GM12864 (cell line): ENCODE results near the gene SYCE3.
"Not testable (repeated sequence)": the region's sequence is repeated elsewhere in the genome, so short reads cannot be mapped to it uniquely, and the experiment has no call there.

Source experiments
- DNase-seq: peaks from one replicate; pipeline ENCODE4 v3.0.0-alpha.2; 2011; ENCODE audit warnings: low read depth
- H3K4me3 ChIP-seq: 2 replicates; pipeline ENCODE4 v1.5.1; 2011; ENCODE audit warnings: mild to moderate bottlenecking, low read depth, low read length, control low read depth
- CTCF ChIP-seq: IDR thresholded peaks from 2 replicates; pipeline ENCODE4 v1.5.1; 2011; ENCODE audit warnings: low read depth, mild to moderate bottlenecking, moderate library complexity, low read length, control low read depth, inconsistent platforms; ENCODE audit errors: missing control alignments

The SYCE3 gene

GRCh38 chr22:50544746-50545253, 17.9 kb downstream of the SYCE3 start:
- no peak for DNase-seq
- no peak overlapping the region for H3K4me3 ChIP-seq
- no peak for TF ChIP-seq CTCF

GRCh38 chr22:50544078-50544745, 18.5 kb downstream of the SYCE3 start:
- DNase-seq: no peak
- H3K4me3 ChIP-seq: no peak overlapping the region
- TF ChIP-seq CTCF: peak; percentile 68

GRCh38 chr22:50542416-50542927, 20.2 kb downstream of the SYCE3 start:
- peak; percentile 89 for DNase-seq
- peak; percentile 37 for TF ChIP-seq CTCF
- peak overlapping the region; percentile 44 for H3K4me3 ChIP-seq

- peak overlapping the region; percentile 44 for H3K4me3 ChIP-seq
- not testable (repeated sequence) for DNase-seq
Observed at GRCh38 chr22:50541667-50542026, 21.1 kb downstream of the SYCE3 start.

GRCh38 chr22:50540381-50540780, 22.3 kb downstream of the SYCE3 start:
- no peak for TF ChIP-seq CTCF
- no peak overlapping the region for H3K4me3 ChIP-seq
- DNase-seq: no peak

- no peak overlapping the region for H3K4me3 ChIP-seq
- TF ChIP-seq CTCF: no peak
- no peak for DNase-seq
Observed at GRCh38 chr22:50537765-50538164, 25.0 kb downstream of the SYCE3 start.

GRCh38 chr22:50536226-50536625, 26.5 kb downstream of the SYCE3 start:
- no peak for DNase-seq
- TF ChIP-seq CTCF: no peak
- H3K4me3 ChIP-seq: no peak overlapping the region
